Measurements from ENCODE around the gene MDC1.

- TF ChIP-seq POLR2AphosphoS5 (IDR thresholded peaks at IDR 0.05; ENCODE audit: insufficient read depth, low read depth, low read length), result peak; percentile 78
- TF ChIP-seq CTCF (IDR thresholded peaks at IDR 0.05; ENCODE audit: extremely low read depth in 1 of 2, insufficient read depth in 1 of 2, low read depth in 1 of 2, low read length in 2 of 2), result no peak
- peak; percentile 64 for TF ChIP-seq POLR2A (IDR thresholded peaks at IDR 0.05; ENCODE audit: low read depth, low read length)
- TF ChIP-seq MYC (IDR thresholded peaks at IDR 0.05; ENCODE audit: low read depth, low read length), result no peak
Measured at GRCh38 chr6:30690403-30691207, 26.5 kb downstream of the MDC1 start, which contains the start of gene NRM.

Measured in endothelial cell of umbilical vein (primary cell).